Measurements from ENCODE around the gene SNX14.

DNA sequence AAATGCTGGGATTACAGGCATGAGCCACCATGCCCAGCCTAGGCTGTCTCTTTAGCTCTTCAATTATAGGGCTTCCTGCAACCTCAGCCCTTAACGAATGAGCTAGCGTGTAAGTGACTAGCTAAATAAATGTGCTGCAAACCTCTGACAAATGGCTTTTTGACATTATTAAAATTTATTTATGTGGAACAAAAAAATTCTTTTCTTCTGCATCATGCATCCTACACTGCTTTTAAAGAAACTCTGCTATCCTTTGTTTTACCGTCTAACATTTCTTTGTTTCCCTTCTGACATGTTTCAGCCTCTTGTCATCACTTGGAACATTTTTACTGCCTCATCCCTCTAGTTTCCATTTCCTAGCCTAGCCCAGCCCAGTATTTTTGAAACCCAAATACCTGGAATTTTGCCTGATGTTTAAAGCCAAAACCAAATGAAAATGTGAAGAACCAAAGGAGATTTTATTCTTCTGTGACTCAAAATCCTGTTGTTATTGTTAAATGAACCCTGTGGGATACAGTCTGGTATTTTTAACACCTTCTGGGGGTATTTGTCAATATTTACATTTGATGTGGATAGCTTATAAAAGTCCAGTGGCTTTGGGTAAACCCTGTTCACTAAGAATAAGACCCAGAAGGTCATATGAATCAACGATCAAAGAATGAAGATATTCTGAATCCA lies 134.3 kb downstream of the SNX14 start:
- no peak for TF ChIP-seq POU2F2 (IDR thresholded peaks at IDR 0.05; ENCODE audit: low read depth, low read length)
- TF ChIP-seq POLR2A (IDR thresholded peaks at IDR 0.05; ENCODE audit: low read depth, low read length) = no peak
- TF ChIP-seq SPI1 (IDR thresholded peaks at IDR 0.05; ENCODE audit: low read depth, low read length) = no peak
- no peak for TF ChIP-seq POLR2AphosphoS5 (IDR thresholded peaks at IDR 0.05; ENCODE audit: low read depth, low read length)

Measured in GM12891 (cell line).